Muscle of leg (tissue), 11 donors: ENCODE measurements around the gene ZNF777. TPM values are rescaled to one million over a fixed set of nuclear protein-coding genes. Genes with fewer than 3 reads are reported as not detected.
"Not testable (repeated sequence)": the region's sequence is repeated elsewhere in the genome, so short reads cannot be mapped to it uniquely, and the experiment has no call there.

Experiments used
- DNase-seq: peaks from one replicate; pipeline ENCODE4 v3.0.0; 2013
- H3K27ac ChIP-seq: one replicate; pipeline ENCODE4 v1.5.1; 2013; ENCODE audit warnings: mild to moderate bottlenecking, low read length, control low read depth
- H3K27me3 ChIP-seq: one replicate; pipeline ENCODE4 v1.6.1; 2013; ENCODE audit warnings: low read length; ENCODE audit not compliant: control insufficient read depth, insufficient read depth
- H3K36me3 ChIP-seq: one replicate; pipeline ENCODE4 v1.6.1; 2013; ENCODE audit warnings: low read length; ENCODE audit not compliant: control insufficient read depth, insufficient read depth
- H3K4me1 ChIP-seq: one replicate; pipeline ENCODE4 v1.6.1; 2013; ENCODE audit warnings: low read length; ENCODE audit not compliant: control insufficient read depth, insufficient read depth
- H3K4me3 ChIP-seq: one replicate; pipeline ENCODE4 v1.5.1; 2013; ENCODE audit warnings: low read length, control low read depth
- H3K9me3 ChIP-seq: replicated peaks from 2 replicates; pipeline ENCODE4 v1.6.1; 2013; ENCODE audit warnings: low read depth, low read length; ENCODE audit not compliant: control insufficient read depth
- WGBS: methylation state at CpG from one replicate; pipeline ENCODE4 v1.1.5; 2013; ENCODE audit warnings: missing lambda C conversion rate; ENCODE audit not compliant: insufficient coverage; 5-methylcytosine and 5-hydroxymethylcytosine counted together
- polyA plus RNA-seq, 8 donors: library from polyadenylated mRNA; unstranded; fragments of 120-200 nt; gene quantifications; one replicate each; pipeline versions ENCODE4 v1.2.1 to v1.2.3, GENCODE V29; 2013; ENCODE audit warnings: inconsistent platforms in 1 of 8, low replicate concordance in 1 of 8; ENCODE audit not compliant: insufficient read length in 8 of 8, insufficient read depth in 1 of 8
- total RNA-seq: library from RNA; stranded (reverse); fragments of 120-200 nt; gene quantifications from one replicate; pipeline ENCODE4 v1.2.4, GENCODE V29; 2013

ZNF777 gene
- total and polyA plus RNA-seq, 9 donors, result 4.1 to 11.5 (median 10.5) TPM

GRCh38 chr7:149415391-149416071 lies 45.3 kb downstream of the ZNF777 start:
- peak; percentile 30 for DNase-seq
- Histone ChIP-seq H3K4me3 (peak overlapping the region; percentile 4), H3K4me1 (peaks cover 5% of the 10 kb centered on the region), H3K36me3 (no peaks in the 10 kb centered on the region), H3K27me3 (peaks cover 9% of the 10 kb centered on the region), H3K9me3 (no peaks in the 10 kb centered on the region), H3K27ac (no peak overlapping the region)
- WGBS, result 35% methylated on average over 17 of the region's 26 CpGs

DNA sequence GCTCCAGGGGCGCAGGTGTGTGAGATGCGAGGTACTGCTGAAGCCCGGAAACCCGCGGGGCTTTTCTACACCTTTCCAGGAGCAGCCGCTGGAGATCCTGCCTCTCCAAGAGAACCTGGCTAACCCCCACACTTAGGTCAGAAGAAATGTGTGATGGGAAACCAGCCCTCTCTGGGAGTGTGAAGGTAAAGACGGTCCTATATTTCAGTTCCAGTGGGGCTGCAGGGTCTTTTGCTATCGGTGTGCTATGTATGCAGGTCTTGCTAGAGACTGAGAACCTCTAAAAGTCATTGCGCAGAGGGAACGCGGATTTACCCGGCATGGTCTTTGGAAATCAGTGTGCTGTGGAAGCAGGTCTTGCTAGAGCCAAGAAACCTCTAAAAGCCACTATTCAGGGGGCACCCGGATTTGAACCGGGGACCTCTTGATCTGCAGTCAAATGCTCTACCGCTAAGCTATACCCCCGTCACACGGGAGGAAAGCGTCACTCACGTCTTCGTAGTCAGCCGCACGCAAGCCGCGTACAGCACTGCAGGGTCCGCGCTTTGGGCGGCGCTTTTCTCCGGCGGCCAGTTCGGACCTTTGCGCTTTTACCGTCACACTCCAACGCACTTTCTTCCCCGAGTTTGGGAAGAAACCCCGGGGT lies 46.0 kb downstream of the ZNF777 start:
- Histone ChIP-seq H3K4me3 (peak overlapping the region; percentile 4), H3K27ac (no peak overlapping the region), H3K27me3 (peaks cover 9% of the 10 kb centered on the region), H3K36me3 (no peaks in the 10 kb centered on the region), H3K9me3 (no peaks in the 10 kb centered on the region), H3K4me1 (peaks cover 5% of the 10 kb centered on the region)
- DNase-seq, result peak; percentile 63
- WGBS, result 1% methylated on average over 30 of the region's 36 CpGs

DNA sequence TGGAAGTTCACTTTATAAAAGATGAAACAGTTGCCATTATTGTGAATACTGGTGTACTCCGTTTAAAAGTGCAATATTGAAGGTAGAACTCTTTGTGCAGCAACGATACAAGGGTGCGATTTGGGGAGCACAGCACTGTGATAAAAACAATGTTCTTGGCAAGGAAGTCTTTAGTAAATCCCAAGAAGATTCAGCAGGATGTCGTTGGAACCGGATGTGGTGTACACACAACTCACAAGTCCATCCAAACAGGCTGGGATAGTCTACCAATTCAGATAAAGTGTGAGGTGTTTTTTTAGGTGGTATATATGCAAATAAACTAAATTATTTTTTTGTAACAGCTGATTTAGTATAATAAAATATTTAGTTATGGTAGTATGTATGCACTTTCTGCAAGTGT lies 46.7 kb downstream of the ZNF777 start:
- Histone ChIP-seq H3K4me1 (peaks cover 5% of the 10 kb centered on the region), H3K27ac (no peak overlapping the region), H3K27me3 (peaks cover 9% of the 10 kb centered on the region), H3K36me3 (no peaks in the 10 kb centered on the region), H3K4me3 (no peak overlapping the region), H3K9me3 (no peaks in the 10 kb centered on the region)
- 82% methylated on average over 2 of the region's 5 CpGs for WGBS
- DNase-seq, result no peak

GRCh38 chr7:149413083-149413482 lies 47.8 kb downstream of the ZNF777 start:
- H3K4me3 ChIP-seq, H3K27ac ChIP-seq, H3K9me3 ChIP-seq, H3K36me3 ChIP-seq, H3K4me1 ChIP-seq, H3K27me3 ChIP-seq, DNase-seq: not testable (repeated sequence)
- no CpG with 5 or more reads among the region's 3 CpGs for whole genome bisulfite sequencing

DNA sequence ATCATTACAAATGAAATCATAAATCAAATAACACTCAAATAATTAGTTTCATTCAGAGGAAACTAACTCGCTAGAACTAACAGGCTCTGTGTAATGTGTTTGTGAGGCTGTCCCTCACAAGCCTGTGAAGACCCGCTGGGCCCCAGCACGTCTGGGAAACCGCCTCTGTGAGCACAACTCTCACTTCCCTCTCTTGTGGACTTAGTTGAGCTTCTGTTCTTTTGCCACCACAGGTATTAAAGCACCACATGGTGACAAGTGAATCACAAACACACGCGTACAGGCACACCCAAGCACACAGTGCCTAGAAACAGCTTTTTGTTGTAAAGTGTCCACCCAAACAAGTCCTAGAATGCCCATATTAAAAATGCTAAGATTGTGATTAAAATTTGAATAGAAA lies 51.0 kb downstream of the ZNF777 start:
- Histone ChIP-seq H3K4me3 (no peak overlapping the region), H3K36me3 (no peaks in the 10 kb centered on the region), H3K9me3 (no peaks in the 10 kb centered on the region), H3K4me1 (peaks cover 3% of the 10 kb centered on the region), H3K27me3 (peaks cover 3% of the 10 kb centered on the region), H3K27ac (no peak overlapping the region)
- no peak for DNase-seq
- WGBS, result 39% methylated on average over 3 of the region's 6 CpGs

- Histone ChIP-seq H3K9me3 (no peaks in the 10 kb centered on the region), H3K4me1 (no peaks in the 10 kb centered on the region), H3K4me3 (no peak overlapping the region), H3K27me3 (no peaks in the 10 kb centered on the region), H3K36me3 (no peaks in the 10 kb centered on the region), H3K27ac (no peak overlapping the region)
- 79% methylated on average over 6 of the region's 6 CpGs for WGBS
- DNase-seq, result no peak
Observed at GRCh38 chr7:149404825-149405224, 56.0 kb downstream of the ZNF777 start.

GRCh38 chr7:149404396-149404795 lies 56.5 kb downstream of the ZNF777 start:
- 87% methylated on average over 5 of the region's 12 CpGs for WGBS
- DNase-seq, result no peak
- Histone ChIP-seq H3K27me3 (no peaks in the 10 kb centered on the region), H3K27ac (no peak overlapping the region), H3K4me1 (no peaks in the 10 kb centered on the region), H3K9me3 (no peaks in the 10 kb centered on the region), H3K4me3 (no peak overlapping the region), H3K36me3 (no peaks in the 10 kb centered on the region)

DNA sequence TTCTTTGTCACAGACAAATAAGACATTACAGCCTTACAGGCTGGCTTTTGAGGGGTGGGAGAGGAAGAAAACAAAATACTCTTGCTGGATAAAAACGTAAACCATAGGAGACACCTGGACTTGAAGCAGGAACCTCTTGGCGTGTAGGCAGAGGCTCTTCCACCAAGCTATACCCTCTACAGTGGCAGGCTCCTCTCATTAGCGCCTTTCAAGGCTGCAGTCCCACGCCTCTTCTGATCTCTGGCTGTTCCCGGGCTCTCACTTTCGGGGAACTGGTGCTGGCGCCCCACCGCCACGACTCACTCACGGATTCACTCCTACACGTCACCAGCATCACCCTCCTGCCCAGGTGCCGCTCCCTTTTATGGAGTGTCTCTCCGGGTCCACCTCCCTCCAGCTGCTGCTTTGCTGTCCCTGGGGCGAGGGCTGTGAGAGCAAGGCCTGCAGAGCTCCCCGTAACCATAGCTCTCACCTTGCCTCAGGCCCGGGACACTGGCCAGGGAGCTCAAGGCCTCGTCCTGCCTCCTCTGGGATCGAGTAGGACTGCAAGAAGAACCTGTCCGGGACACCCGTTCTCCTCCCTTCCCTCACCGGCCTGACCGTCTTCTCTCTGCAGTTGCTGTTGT lies 62.6 kb downstream of the ZNF777 start:
- Histone ChIP-seq H3K27me3 (peaks cover 7% of the 10 kb centered on the region), H3K4me1 (no peaks in the 10 kb centered on the region), H3K27ac (no peak overlapping the region), H3K4me3 (no peak overlapping the region), H3K36me3 (no peaks in the 10 kb centered on the region), H3K9me3 (peaks cover 5% of the 10 kb centered on the region)
- WGBS, result 61% methylated on average over 21 of the region's 22 CpGs
- DNase-seq, result no peak

DNA sequence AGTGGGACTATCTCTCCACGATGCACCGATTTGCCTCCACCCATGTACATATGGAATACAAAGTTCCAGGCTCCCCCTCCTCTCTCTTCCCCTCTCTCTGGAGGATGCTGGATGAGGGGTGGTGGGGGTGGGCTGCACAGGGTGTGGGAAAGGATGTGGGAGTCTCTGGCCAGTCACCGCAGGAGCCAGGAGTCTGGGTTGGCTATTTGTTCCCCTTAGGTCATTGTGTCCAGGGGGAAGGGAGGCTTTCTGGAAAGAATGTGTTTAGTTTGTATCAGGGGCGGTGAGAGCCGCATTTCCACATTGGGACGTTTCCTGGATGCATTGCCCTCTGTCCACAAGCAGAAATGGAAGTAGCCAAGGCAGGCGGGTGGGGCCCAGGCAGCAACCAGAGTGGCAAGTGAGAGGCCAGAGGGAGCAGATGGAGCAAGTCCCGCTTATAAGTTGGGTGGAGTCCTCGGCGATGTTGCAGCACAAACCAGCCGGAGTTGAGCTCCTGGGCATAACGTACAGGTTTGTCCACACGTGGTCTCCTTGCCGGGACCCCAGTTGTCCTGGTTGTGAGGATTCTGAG lies 63.3 kb downstream of the ZNF777 start:
- Histone ChIP-seq H3K27me3 (peaks cover 7% of the 10 kb centered on the region), H3K4me3 (no peak overlapping the region), H3K27ac (no peak overlapping the region), H3K9me3 (peaks cover 5% of the 10 kb centered on the region), H3K36me3 (no peaks in the 10 kb centered on the region), H3K4me1 (no peaks in the 10 kb centered on the region)
- no peak for DNase-seq
- WGBS, result 75% methylated on average over 12 of the region's 14 CpGs

DNA sequence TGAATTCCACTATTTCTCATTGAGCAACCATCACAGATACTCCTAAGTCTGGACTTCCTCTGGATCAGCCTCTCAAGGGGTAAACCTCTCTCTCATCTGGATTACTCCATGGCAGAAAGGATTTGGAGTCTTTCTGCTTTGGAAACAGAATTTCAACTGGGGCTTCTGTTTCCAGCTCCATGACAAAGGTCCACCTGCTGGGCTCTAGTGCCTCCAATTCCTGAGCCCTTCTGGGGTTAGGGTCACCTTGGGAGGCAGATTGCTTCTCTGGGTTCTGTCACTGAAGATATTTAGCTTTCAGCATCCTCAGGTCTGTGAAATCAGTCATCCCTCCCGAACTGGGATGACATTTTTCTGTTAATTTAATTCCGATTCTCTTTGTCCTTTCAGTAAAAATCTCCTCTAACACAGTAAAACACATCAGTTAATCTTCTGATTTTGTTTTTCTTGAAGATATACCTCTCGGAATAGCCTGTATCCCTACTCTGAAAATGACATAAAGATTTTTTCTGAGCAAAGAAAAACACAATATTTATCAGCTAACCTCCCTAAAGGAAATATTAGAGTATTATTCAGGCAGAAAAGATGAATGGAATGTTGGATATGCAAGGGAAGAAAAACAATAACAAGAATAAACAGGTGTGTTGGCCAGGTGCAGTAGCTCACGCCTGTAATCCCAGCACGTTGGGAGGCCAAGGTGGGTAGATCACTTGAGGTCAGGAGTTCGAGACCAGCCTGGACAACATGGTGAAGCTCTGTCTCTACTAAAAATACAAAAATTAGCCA lies 72.1 kb downstream of the ZNF777 start:
- not testable (repeated sequence) for H3K9me3 ChIP-seq, H3K4me1 ChIP-seq, DNase-seq, H3K4me3 ChIP-seq, H3K27me3 ChIP-seq, H3K27ac ChIP-seq, H3K36me3 ChIP-seq
- WGBS, result 86% methylated on average over 4 of the region's 6 CpGs
